SK-N-SH (cell line): Measurements from ENCODE around the gene ACOX2. TPM values are rescaled to one million over a fixed set of nuclear protein-coding genes. Genes with fewer than 3 reads are reported as not detected.

ENCODE experiments used
- CTCF ChIA-PET: fragments of 300-600, 350-600 bp; formaldehyde crosslinking; extraction: SDS; loops from one replicate; lab custom pipeline; 2021; lab: Yijun Ruan, JAX
- POLR2A ChIA-PET: fragments of 350-600 bp; sonication (Branson Sonifier 250); formaldehyde crosslinking; extraction: SDS; loops from one replicate; lab custom pipeline; 2020; ENCODE audit warnings: antibody characterized with exemption, inconsistent platforms; lab: Yijun Ruan, JAX
- DNase-seq: peaks from one replicate; pipeline ENCODE4 v3.0.0; 2012
- H2AFZ ChIP-seq: fragments of 200-600 bp; sonication (generic); 2 replicates; pipeline ENCODE4 v1.8.1; 2016; ENCODE audit warnings: antibody characterized with exemption, mild to moderate bottlenecking, low read depth
- H3F3A ChIP-seq: fragments of 200-600 bp; sonication (generic); replicated peaks from 2 replicates; pipeline ENCODE3; 2016; ENCODE audit warnings: antibody characterized with exemption, mild to moderate bottlenecking; ENCODE audit not compliant: insufficient read depth
- H3K27ac ChIP-seq, 2 experiments: fragments of 200-500 bp in 1 of 2; fragments of 200-600 bp in 1 of 2; sonication (Bioruptor generic) in 1 of 2; sonication (generic), shearing (Covaris generic) in 1 of 2; 2 replicates each; pipeline versions ENCODE4 v1.5.1 to v1.6.1; 2014 to 2016; ENCODE audit warnings: low read depth in 2 of 2, inconsistent platforms in 1 of 2, low read length in 1 of 2, mild to moderate bottlenecking in 1 of 2, mixed read lengths in 1 of 2
- H3K27me3 ChIP-seq: fragments of 200-600 bp; sonication (generic), shearing (Covaris generic); 2 replicates; pipeline ENCODE4 v1.6.1; 2016; ENCODE audit warnings: mixed run types; ENCODE audit not compliant: insufficient read depth
- H3K36me3 ChIP-seq, 2 experiments: fragments of 200-500 bp in 1 of 2; fragments of 200-600 bp in 1 of 2; sonication (Bioruptor generic) in 1 of 2; sonication (generic) in 1 of 2; replicated peaks in 1 of 2; 2 replicates each; pipeline versions ENCODE3 to v1.5.1; 2014 to 2016; ENCODE audit warnings: low read length in 1 of 2, mild to moderate bottlenecking in 1 of 2; ENCODE audit not compliant: insufficient read depth in 2 of 2, control insufficient read depth in 1 of 2
- H3K4me1 ChIP-seq, 2 experiments: fragments of 200-500 bp in 1 of 2; fragments of 200-600 bp in 1 of 2; sonication (Bioruptor generic) in 1 of 2; sonication (generic), shearing (Covaris generic) in 1 of 2; 2 replicates each; pipeline versions ENCODE4 v1.5.1 to v1.6.1; 2014 to 2016; ENCODE audit warnings: low read depth in 1 of 2, low read length in 1 of 2, mixed run types in 1 of 2; ENCODE audit not compliant: insufficient read depth in 2 of 2, control insufficient read depth in 1 of 2
- H3K4me2 ChIP-seq: fragments of 200-600 bp; sonication (generic), shearing (Covaris generic); 2 replicates; pipeline ENCODE4 v1.6.1; 2017; ENCODE audit warnings: mixed run types
- H3K4me3 ChIP-seq, 2 experiments: fragments of 200-500 bp in 1 of 2; fragments of 200-600 bp in 1 of 2; sonication (Bioruptor generic) in 1 of 2; sonication (generic), shearing (Covaris generic) in 1 of 2; 2 replicates each; pipeline versions ENCODE4 v1.5.1 to v1.8.1; 2014 to 2016; ENCODE audit warnings: low read depth in 2 of 2, inconsistent platforms in 1 of 2, low read length in 1 of 2, mild to moderate bottlenecking in 1 of 2, mixed read lengths in 1 of 2, moderate library complexity in 1 of 2
- H3K79me2 ChIP-seq: fragments of 200-600 bp; sonication (generic); 2 replicates; pipeline ENCODE4 v1.8.1; 2017; ENCODE audit warnings: mild to moderate bottlenecking; ENCODE audit not compliant: insufficient read depth
- H3K9ac ChIP-seq: fragments of 200-600 bp; sonication (generic); 2 replicates; pipeline ENCODE4 v1.6.1; 2017; ENCODE audit warnings: mixed run types
- H3K9me2 ChIP-seq: fragments of 200-600 bp; sonication (generic); 2 replicates; pipeline ENCODE4 v1.6.1; 2017; ENCODE audit warnings: mixed run types
- H3K9me3 ChIP-seq: fragments of 200-600 bp; sonication (generic); 2 replicates; pipeline ENCODE4 v1.6.1; 2017; ENCODE audit warnings: mixed run types, mild to moderate bottlenecking, moderate library complexity
- H4K20me1 ChIP-seq: fragments of 200-600 bp; sonication (generic); 2 replicates; pipeline ENCODE4 v1.6.1; 2017; ENCODE audit warnings: mild to moderate bottlenecking, mixed run types; ENCODE audit not compliant: insufficient read depth
- CHD2 ChIP-seq: fragments of 150-350 bp; IDR thresholded peaks from 2 replicates; pipeline ENCODE4 v1.6.1; 2018; ENCODE audit warnings: low read length; ENCODE audit not compliant: partially characterized antibody
- ELF1 ChIP-seq: IDR thresholded peaks from 2 replicates; pipeline ENCODE4 v1.4.0; 2012
- EZH2phosphoT487 ChIP-seq: fragments of 200-600 bp; sonication (generic); IDR thresholded peaks from 2 replicates; pipeline ENCODE4 v1.6.1; 2017; ENCODE audit warnings: low read depth, mixed run types, mild to moderate bottlenecking, antibody characterized with exemption, moderate library complexity, borderline replicate concordance
- FOSL2 ChIP-seq: IDR thresholded peaks from 2 replicates; pipeline ENCODE4 v1.4.0; 2012; ENCODE audit warnings: low read depth, mild to moderate bottlenecking, moderate library complexity, borderline replicate concordance
- FOXM1 ChIP-seq: IDR thresholded peaks from 2 replicates; pipeline ENCODE4 v1.4.0; 2012; ENCODE audit warnings: low read depth, mild to moderate bottlenecking
- GABPA ChIP-seq: IDR thresholded peaks from 2 replicates; pipeline ENCODE4 v1.4.0; 2012; ENCODE audit warnings: low read depth, mild to moderate bottlenecking
- GATA2 ChIP-seq: sonication (generic); formaldehyde crosslinking; IDR thresholded peaks from 2 replicates; pipeline ENCODE4 v1.5.0; 2020; ENCODE audit warnings: mild to moderate bottlenecking, missing genetic modification reagents
- MEF2A ChIP-seq: IDR thresholded peaks from 2 replicates; pipeline ENCODE4 v1.4.0; 2012; ENCODE audit warnings: low read depth, borderline replicate concordance
- RAD21 ChIP-seq: IDR thresholded peaks from 2 replicates; pipeline ENCODE4 v1.6.1; 2012; ENCODE audit warnings: mild to moderate bottlenecking, low read length
- RFX5 ChIP-seq: IDR thresholded peaks from 2 replicates; pipeline ENCODE4 v1.6.1; 2012; ENCODE audit warnings: mild to moderate bottlenecking, improper control_type of control experiment, low read length
- RXRA ChIP-seq: IDR thresholded peaks from 2 replicates; pipeline ENCODE4 v1.4.0; 2012; ENCODE audit warnings: low read depth, mild to moderate bottlenecking, borderline replicate concordance
- SMC3 ChIP-seq: IDR thresholded peaks from 2 replicates; pipeline ENCODE4 v1.6.1; 2012; ENCODE audit warnings: low read depth, low read length, improper control_type of control experiment
- TAF1 ChIP-seq: IDR thresholded peaks from 2 replicates; pipeline ENCODE4 v1.6.1; 2012; ENCODE audit warnings: low read depth, mild to moderate bottlenecking, low read length, moderate library complexity, borderline replicate concordance
- TCF12 ChIP-seq: IDR thresholded peaks from 2 replicates; pipeline ENCODE4 v1.4.0; 2012
- TEAD4 ChIP-seq: IDR thresholded peaks from 2 replicates; pipeline ENCODE4 v1.4.0; 2012; ENCODE audit warnings: mild to moderate bottlenecking, borderline replicate concordance; ENCODE audit not compliant: insufficient read depth
- YY1 ChIP-seq: IDR thresholded peaks from 2 replicates; pipeline ENCODE4 v1.4.0; 2012; ENCODE audit warnings: low read depth, mild to moderate bottlenecking
- WGBS: methylation state at CpG from one replicate; pipeline ENCODE4 v1.1.6; 2017; ENCODE audit warnings: low lambda C conversion rate; 5-methylcytosine and 5-hydroxymethylcytosine counted together
- polyA plus RNA-seq, 3 experiments: library from polyadenylated mRNA; depleted of rRNA; stranded (reverse); fragments of >200 nt; gene quantifications; 2 replicates each; pipeline ENCODE4 v1.2.3, GENCODE V29; 2012
- TF ChIP-seq, protein P1 (sequence below): IDR thresholded peaks from 2 replicates; pipeline ENCODE4 v1.4.0; 2012; ENCODE audit warnings: low read depth
- TF ChIP-seq, protein P2 (sequence below): fragments of 150-350 bp; IDR thresholded peaks from 2 replicates; pipeline ENCODE4 v1.6.1; 2017; ENCODE audit warnings: antibody characterized with exemption, low read length, low read depth, borderline replicate concordance
- TF ChIP-seq, protein P3 (sequence below): IDR thresholded peaks from 2 replicates; pipeline ENCODE4 v1.4.0; 2012; ENCODE audit warnings: low read depth, borderline replicate concordance

ACOX2 gene
- polyA plus RNA-seq, 1 of the 3 experiments (the other 2 are of a cell fraction): 9.0 TPM

DNA sequence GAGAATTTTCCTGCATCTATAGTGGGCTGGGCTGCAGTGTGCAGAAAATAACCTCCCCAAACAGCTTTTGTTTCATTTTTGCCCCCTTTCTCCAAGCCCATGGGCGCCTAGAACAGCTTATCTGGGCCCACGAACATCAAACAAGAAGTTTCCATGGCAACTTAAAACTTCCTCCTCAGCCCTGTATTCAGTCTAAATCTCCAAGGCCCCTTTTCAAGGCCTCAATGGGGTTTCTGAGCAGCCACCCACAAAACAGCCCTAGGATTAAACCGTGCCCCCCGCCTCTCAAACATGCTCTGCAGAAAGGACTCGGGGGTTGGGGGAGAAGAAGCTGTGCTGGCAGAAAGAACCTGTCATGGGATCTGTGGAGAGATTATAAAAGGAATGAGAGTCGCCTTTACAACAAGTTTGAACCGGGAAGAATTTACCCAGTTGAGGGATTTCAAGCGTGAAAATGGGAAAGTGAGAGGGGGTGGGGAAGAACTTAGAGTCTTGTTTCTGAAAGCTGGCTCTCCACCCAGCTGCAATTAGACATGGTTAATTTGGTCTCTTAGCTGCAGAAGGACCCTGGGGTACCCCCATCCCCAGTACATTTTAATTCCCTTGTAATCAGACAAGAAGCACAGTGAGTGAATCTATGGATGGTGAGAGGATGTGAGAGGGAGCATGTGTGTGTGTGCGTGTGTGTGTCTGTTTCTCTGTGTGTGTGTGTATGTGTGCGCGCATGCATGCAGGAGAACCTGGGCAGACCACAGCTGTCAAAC lies 44.5 kb upstream of the ACOX2 start:
- Histone ChIP-seq H4K20me1 (no peaks in the 10 kb centered on the region), H3K27ac (no peak overlapping the region), H3K4me1 (peaks cover 0 to 7% of the 10 kb centered on the region in 2 experiments; a peak in 1 of 4 replicates), H3K9me3 (no peaks in the 10 kb centered on the region), H3F3A (no peaks in the 10 kb centered on the region), H3K79me2 (no peaks in the 10 kb centered on the region), H3K9ac (no peak overlapping the region), H3K36me3 (no peaks in the 10 kb centered on the region), H3K4me3 (no peak overlapping the region)
- no peak for DNase-seq
- POLR2A ChIA-PET: no interaction called here
- no peak for TF ChIP-seq GABPA
- TF ChIP-seq SMC3: no peak
- TF ChIP-seq TCF12: no peak
- no peak for TF ChIP-seq TEAD4
- TF ChIP-seq EZH2phosphoT487: no peak
- no peak for TF ChIP-seq MEF2A
- no peak for TF ChIP-seq TAF1
- no peak for TF ChIP-seq ELF1
- TF ChIP-seq, protein P1, sequence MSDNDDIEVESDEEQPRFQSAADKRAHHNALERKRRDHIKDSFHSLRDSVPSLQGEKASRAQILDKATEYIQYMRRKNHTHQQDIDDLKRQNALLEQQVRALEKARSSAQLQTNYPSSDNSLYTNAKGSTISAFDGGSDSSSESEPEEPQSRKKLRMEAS: no peak
- no peak for TF ChIP-seq FOXM1
- TF ChIP-seq, protein P2, sequence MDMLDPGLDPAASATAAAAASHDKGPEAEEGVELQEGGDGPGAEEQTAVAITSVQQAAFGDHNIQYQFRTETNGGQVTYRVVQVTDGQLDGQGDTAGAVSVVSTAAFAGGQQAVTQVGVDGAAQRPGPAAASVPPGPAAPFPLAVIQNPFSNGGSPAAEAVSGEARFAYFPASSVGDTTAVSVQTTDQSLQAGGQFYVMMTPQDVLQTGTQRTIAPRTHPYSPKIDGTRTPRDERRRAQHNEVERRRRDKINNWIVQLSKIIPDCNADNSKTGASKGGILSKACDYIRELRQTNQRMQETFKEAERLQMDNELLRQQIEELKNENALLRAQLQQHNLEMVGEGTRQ: no peak
- TF ChIP-seq RFX5: no peak
- TF ChIP-seq RAD21: no peak
- no peak for TF ChIP-seq CHD2
- TF ChIP-seq YY1: no peak
- TF ChIP-seq, protein P3, sequence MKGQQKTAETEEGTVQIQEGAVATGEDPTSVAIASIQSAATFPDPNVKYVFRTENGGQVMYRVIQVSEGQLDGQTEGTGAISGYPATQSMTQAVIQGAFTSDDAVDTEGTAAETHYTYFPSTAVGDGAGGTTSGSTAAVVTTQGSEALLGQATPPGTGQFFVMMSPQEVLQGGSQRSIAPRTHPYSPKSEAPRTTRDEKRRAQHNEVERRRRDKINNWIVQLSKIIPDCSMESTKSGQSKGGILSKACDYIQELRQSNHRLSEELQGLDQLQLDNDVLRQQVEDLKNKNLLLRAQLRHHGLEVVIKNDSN: no peak
- no peak for TF ChIP-seq GATA2 (CRISPR knock-in tag)
- TF ChIP-seq FOSL2: no peak
- TF ChIP-seq RXRA: no peak
- TF ChIP-seq, all 33 proteins: peak for 0
- Histone ChIP-seq H3K4me2 (no peak overlapping the region), H3K9me2 (no peaks in the 10 kb centered on the region), H2AFZ (no peak overlapping the region), H3K27me3 (no peaks in the 10 kb centered on the region; the same call in 1 of the 2 replicates)
- CTCF ChIA-PET: interaction anchor here (1.2 to 4.0 kb wide), 5 partner anchors 12 to 57 kb away, joined by 3 to 19 read pairs (median 3); no protein-coding TSS in a partner anchor
- 65% methylated on average over 11 of the region's 11 CpGs for WGBS
